Neural cell (in vitro differentiated cells): ENCODE data around the gene MYO10.

ENCODE experiments used
- CTCF ChIP-seq: fragments of 450-650 bp; IDR thresholded peaks from 2 replicates; pipeline ENCODE4 v1.5.1; 2014; ENCODE audit warnings: antibody characterized with exemption, mild to moderate bottlenecking, moderate library complexity; ENCODE audit not compliant: poor library complexity, severe bottlenecking
- EP300 ChIP-seq: fragments of 450-650 bp; conservative IDR thresholded peaks from 2 replicates; pipeline ENCODE4 v1.6.1; 2014; ENCODE audit warnings: antibody characterized with exemption, mild to moderate bottlenecking, moderate library complexity; ENCODE audit not compliant: poor library complexity, severe bottlenecking
- EZH2 ChIP-seq: fragments of 200-600, 300-800 bp; shearing (Covaris generic), sonication (generic); IDR thresholded peaks from 2 replicates; pipeline ENCODE4 v1.6.1; 2014; ENCODE audit warnings: antibody characterized with exemption, low read length, borderline replicate concordance, mild to moderate bottlenecking; ENCODE audit not compliant: insufficient read depth, poor library complexity, severe bottlenecking
- POLR2AphosphoS5 ChIP-seq: IDR thresholded peaks from 2 replicates; pipeline ENCODE4 v1.6.1; 2012
- REST ChIP-seq: IDR thresholded peaks from 2 replicates; pipeline ENCODE4 v1.6.1; 2012; ENCODE audit warnings: borderline replicate concordance
- SMC3 ChIP-seq: fragments of 450-650 bp; conservative IDR thresholded peaks from 2 replicates; pipeline ENCODE4 v1.6.1; 2014; ENCODE audit warnings: antibody characterized with exemption, mild to moderate bottlenecking, moderate library complexity; ENCODE audit not compliant: poor library complexity

GRCh38 chr5:16907270-16907669 lies 28.8 kb downstream of the MYO10 start:
- TF ChIP-seq CTCF: no peak
- TF ChIP-seq POLR2AphosphoS5: no peak
- TF ChIP-seq EZH2: no peak
- TF ChIP-seq EP300: no peak
- TF ChIP-seq REST: no peak
- TF ChIP-seq SMC3: no peak
